Articular chondrocyte of knee joint (primary cell): ENCODE measurements around the gene MYH4. TPM values are rescaled to one million over a fixed set of nuclear protein-coding genes. Genes with fewer than 3 reads are reported as not detected.

ENCODE experiments used
- total RNA-seq: library from RNA; depleted of rRNA; stranded (reverse); fragments of >200 nt; gene quantifications from 2 replicates; pipeline ENCODE4 v1.2.3, GENCODE V29; 2012

Gene MYH4
- not detected in 2 replicates for total RNA-seq

GRCh38 chr17:10469459-10469858, at the start of gene MYH4:
Gene MYH4 (minus strand): TSS chr17:10469559. CDS start chr17:10466745, 2,814 bp downstream.

GRCh38 chr17:10518271-10519037, 49.1 kb upstream of the MYH4 start, which contains the start of gene MYH1:
Gene MYH1 (minus strand): TSS chr17:10518542. CDS start chr17:10516642, 1,900 bp downstream.

DNA sequence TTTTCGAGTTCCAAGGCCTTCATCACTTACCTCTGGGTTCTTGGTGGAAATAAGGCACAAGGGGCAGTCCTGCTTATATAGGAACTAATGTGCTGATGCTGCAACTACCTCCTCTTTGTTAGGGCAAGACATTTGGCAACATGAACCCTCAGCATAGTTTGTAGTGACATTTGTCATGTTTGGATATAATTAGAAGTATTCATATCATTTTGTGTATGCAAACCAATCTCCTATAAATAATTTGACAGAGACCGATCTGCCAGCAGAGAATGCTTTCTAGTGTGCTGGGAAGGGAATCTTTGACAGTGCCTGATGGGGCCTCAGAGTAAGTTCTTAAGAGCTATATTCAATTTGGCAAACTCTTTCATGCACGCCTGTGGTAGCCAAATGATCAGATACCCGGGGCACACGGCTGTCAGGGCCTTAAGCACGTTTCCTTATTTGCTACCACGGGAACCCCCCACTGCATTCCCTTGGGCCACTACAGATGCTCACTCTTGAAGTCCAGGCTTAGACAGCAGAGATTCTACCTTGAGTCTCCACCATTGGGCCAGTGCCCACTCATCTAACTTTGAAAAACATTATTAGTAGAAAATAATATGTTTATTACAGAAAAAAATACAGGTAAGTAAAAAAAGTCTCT, 47.3 kb downstream of the MYH4 start, which contains the start of gene MYH8:
MYH8 (minus strand) TSS at position 51 of the 643 bp plus-strand sequence. CDS start 1,723 bp downstream, outside the sequence.

Other genes starting within 250 kb of the MYH4 start
- not detected in 2 replicates for gene MYH13, start 96.6 kb downstream of the MYH4 start, total RNA-seq
- not detected in 2 replicates for gene MYH8, start 47.6 kb downstream of the MYH4 start, total RNA-seq
- not detected in 2 replicates for gene MYH1, start 49.0 kb upstream of the MYH4 start, total RNA-seq
- gene MYH2, start 80.1 kb upstream of the MYH4 start, total RNA-seq: not detected in 2 replicates
- gene MYH3, start 187.8 kb upstream of the MYH4 start, total RNA-seq: 0.86 and 1.4 TPM in 2 replicates
- gene SCO1, start 228.0 kb upstream of the MYH4 start, total RNA-seq: 22.3 and 23.9 TPM in 2 replicates
- 14.3 and 17.1 TPM in 2 replicates for gene ADPRM, start 228.0 kb upstream of the MYH4 start, total RNA-seq